IPS DF 4.7 (cell line): ENCODE measurements around the gene HEMGN.
A peak's percentile ranks its signal among the peaks of the same experiment; 100 is the strongest.

ENCODE experiments used
- DNase-seq: peaks from one replicate; pipeline ENCODE4 v3.0.0-alpha.2; 2013; ENCODE audit warnings: low spot score; ENCODE audit errors: extremely low read depth

The HEMGN gene

DNA sequence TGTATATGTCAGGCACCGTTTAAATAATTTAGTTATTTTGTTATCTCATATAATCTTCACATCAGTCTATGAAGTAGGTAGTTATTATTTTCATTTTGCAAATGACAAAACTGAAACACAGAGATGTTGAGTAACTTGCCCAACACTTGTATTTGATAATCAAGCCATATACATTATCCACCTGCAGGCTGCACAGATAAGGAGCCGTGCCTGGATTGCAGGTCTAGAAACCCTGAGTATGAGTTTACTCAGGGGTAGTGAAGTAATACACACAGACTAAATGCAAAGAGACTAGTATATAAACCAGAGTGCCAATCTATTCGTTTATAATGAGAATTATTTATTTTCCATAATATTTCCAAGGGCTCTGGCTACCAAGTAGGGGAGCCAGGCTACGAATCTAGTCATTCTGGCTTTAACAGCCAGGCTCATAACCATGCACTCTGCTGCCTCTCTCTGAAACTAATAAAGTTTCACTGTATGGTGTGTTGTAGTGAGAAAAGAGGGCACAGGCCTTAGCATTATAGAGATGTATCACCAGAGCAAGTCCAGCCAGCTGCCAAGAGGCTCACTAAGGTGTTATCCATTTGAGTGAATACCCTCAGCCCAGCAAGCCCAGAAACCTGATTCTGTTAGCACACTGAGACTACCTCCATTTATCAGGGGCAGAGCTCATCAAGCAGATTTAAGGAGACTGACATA lies 4.5 kb downstream of the HEMGN start:
- DNase-seq = no peak

DNA sequence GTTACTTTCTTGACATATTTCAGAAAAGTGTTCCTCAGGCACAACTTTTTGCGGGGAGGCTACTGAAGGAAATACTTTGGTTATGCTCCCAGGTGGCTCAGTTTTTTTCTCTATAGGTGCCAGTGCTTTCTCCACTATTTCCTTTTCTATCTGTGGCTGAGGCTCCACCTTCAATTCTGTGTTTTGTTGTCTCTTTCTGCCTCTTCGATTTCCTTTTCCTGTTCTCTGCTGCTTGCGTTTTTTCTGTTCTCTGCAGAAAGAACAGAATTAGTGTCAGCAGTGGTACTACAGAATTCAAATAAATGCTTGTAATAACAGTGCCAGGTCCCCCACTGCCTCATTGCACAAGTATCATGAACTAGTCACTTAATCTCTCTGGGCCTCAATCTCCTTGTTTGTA lies 7.0 kb downstream of the HEMGN start:
- no peak for DNase-seq

DNA sequence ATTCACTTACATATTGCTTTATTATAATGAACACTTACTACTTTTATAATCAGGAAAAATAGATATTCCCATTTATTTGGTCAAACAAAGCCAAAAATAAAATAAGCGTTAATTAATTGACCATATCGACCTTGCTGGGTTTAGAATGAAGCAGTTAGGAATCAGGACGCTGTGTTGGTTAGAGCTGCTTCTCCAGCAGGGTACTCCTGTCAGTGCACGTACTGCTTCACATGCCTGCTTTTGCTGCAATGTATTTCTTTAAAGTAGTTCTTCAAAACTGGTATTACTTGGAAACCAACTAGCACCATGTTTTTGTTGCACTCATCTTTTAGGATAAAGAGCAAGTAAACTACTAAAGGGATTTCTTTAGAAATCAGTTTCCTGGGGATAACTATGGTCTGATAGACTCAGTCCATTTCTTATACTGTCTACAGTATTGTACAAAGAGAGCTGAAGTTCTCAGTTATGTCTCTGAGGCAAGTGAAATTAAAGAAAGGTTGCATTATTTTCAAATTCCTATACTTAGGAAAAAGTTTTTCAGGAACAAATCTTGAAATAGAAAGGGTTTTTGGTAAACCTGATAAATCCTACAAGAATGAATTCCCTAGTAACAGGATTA lies 8.9 kb downstream of the HEMGN start:
- no peak for DNase-seq

DNA sequence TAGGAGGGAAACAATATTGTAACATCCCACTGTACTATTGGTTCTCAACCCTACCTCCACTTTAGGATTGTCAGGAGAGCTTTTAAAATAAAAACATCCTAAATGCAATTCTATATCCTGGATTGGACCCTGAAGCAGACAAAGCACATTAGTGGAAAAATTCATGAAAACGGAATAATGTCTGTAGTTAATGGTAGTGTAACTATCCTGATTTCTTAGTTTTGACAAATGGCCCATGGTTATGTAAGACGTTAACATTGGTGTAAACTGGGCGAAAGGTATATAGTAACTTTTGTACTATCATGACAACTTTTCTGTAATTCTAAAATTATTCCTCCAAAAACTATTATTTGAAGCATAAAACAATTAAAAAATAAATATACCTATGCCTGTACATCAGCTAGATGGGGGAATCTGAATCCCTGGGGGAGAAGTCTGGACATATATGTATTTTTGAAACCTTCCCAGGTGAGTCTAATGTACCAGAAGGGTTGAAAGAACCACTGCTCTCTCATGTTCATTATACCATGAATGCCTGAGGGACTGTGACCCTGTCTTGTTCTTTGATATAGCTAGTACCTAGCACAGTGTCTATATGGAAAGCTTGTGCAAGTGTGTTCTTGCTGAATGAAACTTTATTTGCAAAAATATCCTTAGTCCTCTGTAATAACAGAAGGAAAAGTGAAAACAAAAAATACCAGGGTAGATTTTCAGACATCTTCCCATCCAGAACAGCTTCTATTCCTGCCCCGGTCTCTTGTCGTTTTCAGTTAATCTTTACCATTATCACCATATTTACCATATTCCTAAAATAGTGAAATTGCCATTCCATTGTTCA lies 12.3 kb downstream of the HEMGN start:
- no peak for DNase-seq

DNA sequence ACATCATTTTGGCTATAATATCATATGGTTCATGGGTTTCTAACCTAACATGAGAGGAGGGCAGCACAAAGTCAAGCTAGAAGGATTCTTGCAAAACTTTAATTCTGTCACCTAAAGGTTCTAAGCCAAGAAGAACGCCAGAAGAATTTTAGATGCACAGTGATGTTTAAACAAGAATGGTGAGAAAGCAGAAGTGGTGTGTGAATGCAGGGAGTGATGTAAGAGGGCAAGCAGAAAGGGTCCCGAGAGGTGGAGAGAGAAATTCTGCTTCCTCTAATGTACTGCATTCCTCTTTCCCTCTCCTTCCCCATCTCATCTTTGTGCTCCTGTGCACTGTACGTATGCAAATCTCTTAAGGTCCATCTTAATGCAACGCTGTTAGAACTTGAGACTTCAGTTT lies 13.6 kb downstream of the HEMGN start:
- DNase-seq = no peak

DNA sequence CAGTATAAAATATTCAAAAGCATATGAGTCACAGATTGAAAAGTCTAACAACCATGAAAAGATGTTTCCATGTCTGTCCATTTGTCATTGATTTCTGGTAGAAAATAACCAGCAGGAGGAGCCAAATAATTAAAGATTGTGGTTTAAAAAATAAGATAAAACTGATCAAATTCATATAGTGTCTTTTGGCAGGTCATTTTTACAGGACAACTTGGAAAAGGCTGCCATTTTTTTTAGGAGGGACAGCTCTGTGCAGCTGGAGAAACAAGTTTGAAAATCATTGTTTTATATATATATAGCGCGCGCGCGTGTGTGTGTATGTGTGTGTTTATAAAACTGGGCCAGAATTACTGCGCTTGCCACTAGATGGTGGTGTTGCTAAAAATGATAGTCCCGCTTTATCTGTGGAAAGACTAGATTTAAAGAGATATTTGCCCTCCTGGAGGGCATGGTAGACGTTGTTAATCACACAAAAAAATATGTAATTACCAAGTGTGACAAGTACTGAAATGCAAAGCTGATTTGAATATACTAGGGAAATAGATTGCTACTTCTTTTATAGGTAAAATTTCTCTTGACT lies 14.4 kb downstream of the HEMGN start:
- DNase-seq = no peak

DNA sequence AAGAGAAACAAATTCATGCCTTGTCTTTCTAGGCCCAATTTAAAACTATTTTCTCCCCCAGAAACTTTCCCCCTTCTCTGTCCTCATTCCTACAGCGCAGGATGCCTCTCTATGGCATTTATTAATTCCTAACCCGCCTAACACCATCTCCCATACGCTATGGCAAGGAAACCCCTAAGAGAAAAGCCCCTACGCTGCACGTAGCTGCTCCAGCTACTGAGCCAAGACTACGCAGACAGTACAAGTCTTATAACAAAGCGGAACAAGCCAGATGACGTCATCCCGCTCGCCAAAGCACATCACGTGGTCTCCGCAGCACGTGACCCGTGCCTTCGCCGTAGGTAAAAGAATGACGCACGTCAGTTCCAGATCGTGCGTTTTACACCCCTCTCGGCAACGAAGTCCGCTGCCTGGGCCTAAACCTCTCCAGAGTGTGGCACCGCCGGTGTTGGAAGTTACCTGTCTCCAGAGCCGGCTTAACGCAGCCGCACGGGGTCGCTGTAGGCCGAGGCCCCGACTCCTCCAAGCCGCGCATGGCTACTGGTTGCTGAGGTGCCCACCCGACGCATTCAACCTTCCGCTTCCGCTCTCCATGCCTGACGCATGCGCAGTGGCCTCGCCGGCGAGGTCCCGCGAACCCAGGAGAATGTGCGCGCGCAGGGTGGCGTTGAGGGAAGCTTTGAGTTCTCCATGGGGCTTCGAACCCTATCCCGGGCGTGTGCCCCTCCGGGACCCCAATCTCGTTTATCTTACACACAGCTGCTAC lies 15.8 kb downstream of the HEMGN start, which contains the start of gene TRMO:
TSS of gene TRMO (minus strand) at position 542 of the 766 bp plus-strand sequence. CDS start at position 535, 7 bp downstream.
- peak; percentile 85 for DNase-seq

DNA sequence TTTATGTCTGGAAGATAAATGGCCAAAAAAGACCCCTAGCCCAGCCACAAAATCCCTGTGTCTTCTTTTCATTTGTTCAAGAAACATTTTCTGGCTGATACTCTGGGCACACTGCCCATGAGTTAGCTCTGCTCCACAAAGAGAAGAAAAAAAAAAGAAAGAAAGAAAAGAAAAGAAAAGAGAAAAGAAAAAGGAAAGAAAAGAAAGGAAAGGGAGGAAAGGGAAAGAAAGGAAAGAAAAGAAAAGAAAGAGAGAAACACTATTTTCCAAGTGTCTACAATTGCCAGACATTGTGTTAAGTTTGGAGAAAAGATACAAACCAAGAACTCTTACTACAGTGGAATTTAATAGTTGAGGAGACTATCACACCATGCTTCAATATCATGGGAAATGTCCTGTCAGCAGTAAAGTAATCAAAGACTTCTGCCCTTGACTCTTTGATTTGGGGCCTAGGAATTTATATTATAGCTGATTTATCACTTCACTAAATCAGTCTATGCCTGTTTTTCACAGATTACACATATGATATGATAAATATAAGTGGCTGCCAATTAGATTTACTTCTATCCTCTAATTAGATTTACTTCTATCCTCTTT lies 18.7 kb downstream of the HEMGN start:
- DNase-seq = no peak

DNA sequence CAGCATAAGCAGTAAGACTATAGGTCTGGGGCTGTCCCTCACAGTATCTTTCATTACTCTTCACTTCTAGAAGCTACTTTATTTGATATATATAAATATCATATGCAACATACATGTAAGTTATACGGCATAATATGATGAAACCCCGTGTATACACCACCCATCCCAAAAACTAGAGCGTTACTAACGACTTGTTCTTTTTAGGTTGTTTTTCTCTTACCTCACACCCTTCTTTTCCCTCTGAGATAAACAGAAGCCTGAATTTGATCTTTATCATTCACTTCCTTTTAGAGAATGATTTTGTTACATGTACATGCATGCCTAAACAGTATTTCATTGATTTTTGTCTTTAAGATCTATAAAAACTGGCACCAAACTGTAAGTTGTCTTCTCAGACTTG lies 19.4 kb downstream of the HEMGN start:
- DNase-seq = no peak

DNA sequence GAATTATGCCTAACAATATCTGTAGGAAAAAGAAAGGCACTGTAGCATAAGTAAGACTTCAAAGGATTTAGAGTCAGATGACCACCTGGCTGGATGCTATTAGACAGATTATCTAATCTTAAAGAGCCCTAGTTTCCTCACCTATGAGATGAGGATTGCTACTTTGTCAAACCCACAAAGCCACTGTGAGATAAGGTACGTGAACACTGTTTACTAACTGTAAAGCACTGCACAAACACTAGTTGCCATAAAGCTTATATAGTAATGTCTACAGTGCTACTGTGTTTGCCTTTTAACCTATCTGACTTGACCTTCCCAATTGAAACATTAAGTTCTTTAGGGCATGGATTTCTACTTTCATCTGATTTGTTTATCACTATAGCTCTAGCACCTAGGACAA lies 26.0 kb downstream of the HEMGN start:
- DNase-seq = no peak

DNA sequence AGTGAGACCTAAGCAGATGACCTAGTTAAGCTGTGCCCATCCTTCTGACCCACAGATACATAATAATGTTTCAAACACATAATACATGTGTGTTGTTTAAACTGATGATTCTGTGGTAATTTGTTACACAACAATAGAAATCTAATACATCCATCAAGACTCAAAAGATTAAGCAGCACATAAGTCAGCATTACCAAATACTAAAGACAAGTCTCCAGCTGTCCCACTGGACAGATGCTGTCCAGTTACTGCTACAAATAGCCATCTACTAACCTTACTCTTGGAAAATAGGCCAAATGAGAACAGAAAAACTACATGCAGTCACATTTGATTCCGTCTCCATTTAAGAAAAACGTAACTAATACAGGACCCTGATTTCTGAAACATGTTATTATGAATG lies 26.4 kb downstream of the HEMGN start:
- no peak for DNase-seq

DNA sequence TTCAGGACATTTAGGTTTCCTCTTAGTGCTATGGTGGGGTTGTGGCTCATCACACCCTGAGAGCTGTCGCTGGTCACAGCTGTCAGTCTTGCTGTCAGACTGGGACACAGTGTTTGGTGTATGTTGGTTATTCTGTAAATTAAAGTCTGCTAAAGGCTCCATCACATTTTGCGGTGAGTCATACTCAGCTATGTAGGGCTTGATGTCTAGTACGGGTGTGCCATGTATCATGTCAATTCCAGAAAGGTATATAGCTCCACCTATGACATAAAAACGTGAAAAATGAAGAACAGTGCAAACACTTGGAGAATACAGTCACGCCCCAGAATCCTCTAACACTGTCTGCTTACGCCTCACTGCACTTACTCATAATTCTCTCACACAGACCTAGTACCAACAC lies 27.6 kb downstream of the HEMGN start:
- no peak for DNase-seq

DNA sequence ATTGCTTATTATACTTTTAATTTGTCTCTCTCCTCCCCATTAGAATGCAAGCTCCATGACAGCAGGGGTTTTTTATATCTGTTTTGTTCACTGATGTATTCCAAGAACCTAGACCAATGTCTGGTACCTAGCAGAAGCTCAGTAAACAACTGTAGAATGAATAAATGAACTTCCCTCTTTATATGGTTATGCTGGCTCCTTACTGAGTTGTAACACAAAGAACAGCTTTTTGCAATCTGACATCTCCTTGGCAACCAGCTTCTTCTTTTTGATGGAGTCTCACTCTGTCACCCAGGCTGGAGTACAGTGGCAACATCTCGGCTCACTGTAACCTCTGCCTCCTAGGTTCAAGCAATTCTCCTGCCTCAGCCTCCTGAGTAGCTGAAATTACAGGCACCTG lies 29.3 kb downstream of the HEMGN start:
- no peak for DNase-seq

DNA sequence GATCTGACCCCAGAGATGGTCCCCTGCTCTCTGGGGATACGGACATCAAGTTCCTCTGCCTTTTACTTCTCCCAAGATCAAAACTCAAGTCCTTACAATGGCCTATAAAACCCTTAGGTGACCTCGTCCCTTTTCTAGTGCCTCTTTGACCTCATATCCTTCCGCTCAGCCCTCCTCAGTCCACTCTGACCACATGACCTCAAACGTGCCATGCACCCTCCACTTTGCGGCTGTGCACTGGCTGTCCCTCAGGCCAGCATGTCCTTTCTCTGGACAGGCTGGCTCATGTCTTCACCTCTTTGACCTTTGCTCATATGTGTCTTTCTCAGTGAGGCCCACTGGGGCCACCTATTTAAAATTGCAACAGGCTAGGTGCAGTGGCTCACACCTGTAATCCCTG lies 30.3 kb downstream of the HEMGN start:
- no peak for DNase-seq

DNA sequence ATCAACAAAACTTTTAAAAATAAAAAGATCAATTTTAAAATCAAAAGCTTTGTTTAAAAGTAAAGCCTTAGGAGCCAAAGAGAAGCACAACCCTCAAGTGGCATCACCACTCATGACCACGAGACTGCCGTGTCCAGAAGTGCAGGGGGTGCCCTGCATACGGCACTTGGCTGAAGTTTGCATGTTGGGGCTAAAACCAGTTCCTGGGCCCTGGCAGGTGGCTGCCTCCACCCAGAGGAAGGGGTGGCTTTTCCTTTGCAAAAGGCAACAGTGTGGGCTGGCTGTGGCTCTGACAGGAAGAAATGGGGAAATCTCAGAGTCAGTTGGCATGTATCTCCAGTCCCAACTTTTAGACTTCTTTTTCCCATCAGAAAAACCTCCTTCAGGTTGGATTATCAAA lies 30.9 kb downstream of the HEMGN start:
- no peak for DNase-seq

DNA sequence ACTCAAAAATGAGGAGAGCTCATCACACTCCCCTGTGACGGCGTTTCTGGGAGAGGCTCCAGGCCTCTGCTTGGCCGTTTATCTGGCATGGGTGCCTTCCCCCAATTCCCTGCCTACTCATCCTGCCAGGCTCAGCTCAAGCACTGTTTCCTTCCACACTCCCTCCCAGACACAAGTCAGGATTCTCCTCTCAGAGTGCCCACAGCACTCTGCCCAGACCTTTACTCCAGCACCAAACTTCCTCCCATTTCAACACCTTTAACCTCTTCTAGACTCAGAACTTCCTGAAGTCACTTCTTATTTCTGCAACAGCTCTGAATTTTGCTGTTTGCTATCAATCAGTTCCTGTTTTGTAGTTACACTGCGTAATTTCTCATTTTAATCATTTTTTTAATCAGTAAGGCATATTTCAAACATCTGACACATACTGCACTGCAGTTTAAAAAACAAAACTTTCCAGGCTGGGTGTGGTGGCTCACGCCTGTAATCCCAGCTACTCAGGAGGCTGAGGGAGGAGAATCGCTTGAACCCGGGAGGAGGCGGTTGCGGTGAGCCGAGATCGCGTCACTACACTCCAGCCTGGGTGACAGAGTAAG lies 31.6 kb downstream of the HEMGN start:
- DNase-seq = no peak

DNA sequence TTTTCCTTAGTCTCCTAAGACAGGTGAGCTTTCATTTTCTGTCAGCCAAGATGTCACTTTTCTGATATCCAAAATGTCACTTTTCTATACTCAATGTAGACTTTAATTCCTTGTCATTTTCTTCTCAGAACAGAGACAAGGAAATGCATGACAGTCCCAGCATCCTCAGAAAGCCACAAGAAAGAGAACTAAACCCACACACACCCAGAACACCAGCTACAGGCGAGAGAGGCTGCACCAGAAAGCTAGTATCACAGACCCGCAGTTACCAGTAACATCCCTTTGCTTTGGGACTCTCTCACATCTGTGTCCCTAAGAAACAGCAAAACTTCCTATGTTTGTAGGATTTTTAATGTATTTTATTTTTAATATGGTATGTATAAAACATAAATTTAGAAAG lies 32.7 kb downstream of the HEMGN start:
- no peak for DNase-seq

DNA sequence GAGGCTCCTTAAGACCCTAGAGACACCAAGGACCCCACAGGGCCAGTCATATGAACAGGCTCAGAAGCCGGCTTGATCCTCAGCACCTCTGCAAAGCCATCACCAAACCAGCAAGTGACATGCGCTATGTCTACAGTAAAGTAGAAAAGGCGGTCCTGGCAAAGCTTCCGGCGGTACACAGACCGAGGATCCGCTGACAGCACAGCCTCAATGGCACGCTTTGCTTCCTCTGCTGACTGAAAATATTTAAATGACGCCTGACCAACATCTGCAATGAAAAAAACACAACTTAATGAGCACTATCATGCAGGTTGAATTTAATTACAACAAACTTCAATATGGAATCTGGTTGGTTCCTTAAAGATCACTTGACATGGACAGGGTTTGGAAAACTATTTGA lies 33.2 kb downstream of the HEMGN start:
- no peak for DNase-seq

DNA sequence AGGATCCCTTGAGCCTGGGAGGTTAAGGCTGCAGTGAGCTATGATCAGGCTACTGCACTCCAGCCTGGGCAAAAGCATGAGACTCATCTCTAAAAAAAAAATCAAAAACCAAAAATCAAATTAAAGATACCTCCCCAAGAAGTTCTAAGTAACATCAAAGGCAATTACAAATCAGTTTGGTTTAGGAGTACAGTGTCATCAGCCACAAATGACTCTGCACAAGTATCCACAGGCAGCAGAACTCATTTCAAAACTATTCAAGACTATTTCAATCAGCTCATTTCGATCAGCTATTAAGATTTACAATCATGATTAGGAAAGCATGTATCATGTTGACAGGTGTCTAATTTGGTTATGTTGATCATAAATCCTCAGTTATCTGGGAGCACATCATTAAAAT lies 34.8 kb downstream of the HEMGN start:
- DNase-seq = no peak

DNA sequence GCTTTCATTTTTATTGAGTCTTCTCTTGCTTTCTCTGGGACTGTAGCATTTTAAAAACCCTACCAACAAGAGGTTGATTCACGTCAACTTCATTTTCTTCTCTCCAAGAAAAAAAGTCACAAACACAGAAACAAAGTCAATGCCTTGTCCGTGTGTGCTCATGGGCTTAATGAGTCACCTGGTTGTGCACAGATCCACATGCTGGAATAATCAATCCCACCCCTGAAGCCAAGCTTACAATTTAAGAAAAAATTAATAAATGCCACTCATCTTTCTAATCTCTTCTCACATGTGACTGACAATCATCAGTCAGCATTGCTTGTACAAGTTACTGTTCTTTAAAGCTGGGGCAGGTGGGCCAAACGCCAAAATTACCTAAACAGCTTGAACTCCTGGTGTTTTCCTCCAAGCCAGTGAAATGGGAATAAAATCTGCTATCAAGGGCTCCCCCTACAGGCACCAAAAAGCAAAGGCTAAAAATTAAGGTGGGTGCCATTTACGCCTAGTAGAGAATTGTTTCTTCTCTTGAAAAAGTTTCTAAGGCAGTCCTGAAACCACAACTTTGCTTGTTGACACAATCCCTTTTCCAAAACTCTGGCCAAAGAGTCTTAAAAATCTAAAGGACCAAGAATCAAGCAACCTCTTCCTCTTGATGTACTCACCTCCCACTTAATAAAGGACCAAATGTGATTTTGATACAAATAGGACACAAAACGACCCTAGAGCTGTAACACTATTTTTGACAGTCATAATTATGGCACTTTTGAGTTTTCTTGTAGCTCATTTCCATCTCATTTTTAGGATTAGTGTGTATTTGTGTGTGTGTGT lies 37.0 kb downstream of the HEMGN start:
- DNase-seq = no peak
